ENCODE measurements around the gene ZCCHC7. TPM values are rescaled to one million over a fixed set of nuclear protein-coding genes. Genes with fewer than 3 reads are reported as not detected.

ZCCHC7 gene
- total and polyA plus RNA-seq, 9 of the 15 experiments (the other 6 are each of a cell fraction or from before 2014, with no cell fraction given), result 34.1 to 68.9 (median 48.8) TPM

- TF ChIP-seq SAP30 (IDR thresholded peaks at IDR 0.05; ENCODE audit: borderline replicate concordance, insufficient read depth, low read depth, low read length, poor library complexity, severe bottlenecking), result no peak
- TF ChIP-seq ZNF740 (CRISPR knock-in tag; IDR thresholded peaks at IDR 0.05), result no peak
- no peak for TF ChIP-seq ZNF740 (tag; IDR thresholded peaks at IDR 0.05)
- no peak for TF ChIP-seq ZMIZ1 (IDR thresholded peaks at IDR 0.05; ENCODE audit: low read depth in 2 of 2, low read length in 2 of 2)
- peak; percentile 61 for TF ChIP-seq GMEB1 (CRISPR knock-in tag; IDR thresholded peaks at IDR 0.05)
- TF ChIP-seq AFF1 (IDR thresholded peaks at IDR 0.05; ENCODE audit: low read depth in 1 of 2, partially characterized antibody in 2 of 2), result peak in 1 of 2 experiments; percentile 83
- peak; percentile 67 for TF ChIP-seq ATF7 (IDR thresholded peaks at IDR 0.05)
- no peak for TF ChIP-seq PYGO2 (tag; IDR thresholded peaks at IDR 0.05)
- TF ChIP-seq ZNF280B (CRISPR knock-in tag; IDR thresholded peaks at IDR 0.05), result no peak
- TF ChIP-seq PHF20 (IDR thresholded peaks at IDR 0.05; ENCODE audit: partially characterized antibody), result peak; percentile 43
- peak; percentile 89 for TF ChIP-seq CXXC5 (CRISPR knock-in tag; IDR thresholded peaks at IDR 0.05)
- TF ChIP-seq ELF1 (tag; IDR thresholded peaks at IDR 0.05), result peak; percentile 92
- no peak for TF ChIP-seq MCM2 (IDR thresholded peaks at IDR 0.05; ENCODE audit: low read depth)
- peak; percentile 90; the same call in 1 of the 2 replicates for TF ChIP-seq ZNF282 (CRISPR knock-in tag; IDR thresholded peaks at IDR 0.05)
Measured at GRCh38 chr9:37079370-37080164, 40.8 kb upstream of the ZCCHC7 start (continued).
